Activated naive CD8-positive, alpha-beta T cell treated with anti-CD3 and anti-CD28 coated beads for 36 hours (primary cell): ENCODE data around the gene CBLC. TPM values are rescaled to one million over a fixed set of nuclear protein-coding genes. Genes with fewer than 3 reads are reported as not detected.

Source experiments
- DNase-seq: peaks from one replicate; pipeline ENCODE4 v3.0.0; 2021
- H3K27ac Mint-ChIP-seq: one replicate; pipeline ENCODE4 v1.8.0; 2022; ENCODE audit warnings: mild to moderate bottlenecking, moderate library complexity, mixed read lengths
- H3K27me3 Mint-ChIP-seq: one replicate; pipeline ENCODE4 v1.8.0; 2022; ENCODE audit warnings: mild to moderate bottlenecking, mixed read lengths
- H3K36me3 Mint-ChIP-seq: one replicate; pipeline ENCODE4 v1.8.0; 2021; ENCODE audit warnings: mild to moderate bottlenecking, mixed read lengths
- H3K4me1 Mint-ChIP-seq: one replicate; pipeline ENCODE4 v1.8.0; 2021; ENCODE audit warnings: mixed read lengths
- H3K4me3 Mint-ChIP-seq: one replicate; pipeline ENCODE4 v1.8.0; 2022; ENCODE audit warnings: mild to moderate bottlenecking, moderate library complexity, mixed read lengths
- H3K9me3 Mint-ChIP-seq: one replicate; pipeline ENCODE4 v1.8.0; 2022; ENCODE audit warnings: mixed read lengths
- total RNA-seq, 2 experiments: library from RNA; stranded (reverse); gene quantifications; one replicate each; pipeline ENCODE4 v1.2.3, GENCODE V29; 2021

CBLC gene
- total RNA-seq, 2 experiments from 2014 or later, result not detected

DNA sequence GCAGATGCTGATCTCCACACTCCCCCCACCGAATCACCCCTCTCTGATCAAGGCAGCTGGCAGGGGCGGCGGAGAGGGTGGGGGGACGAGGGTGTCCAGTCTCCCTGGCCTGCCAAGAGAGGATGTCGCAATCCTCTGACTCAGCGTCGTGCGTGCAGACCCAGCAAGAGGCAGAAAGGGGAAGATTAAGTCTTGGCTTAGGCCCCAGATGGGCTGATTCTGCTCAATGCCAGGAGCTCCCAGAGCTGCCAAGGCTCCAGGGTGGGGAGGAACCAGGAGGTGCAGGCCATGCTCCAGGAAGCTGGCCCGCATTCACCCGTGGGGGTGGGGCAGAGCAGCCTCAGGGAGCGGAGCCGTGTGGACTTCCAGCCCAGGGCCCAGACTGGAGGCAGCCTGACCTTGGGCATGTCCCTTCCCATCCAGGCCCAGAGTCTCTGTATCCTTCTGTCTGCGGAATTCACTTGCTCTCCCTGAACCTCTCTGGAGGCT is 35.8 kb upstream of the CBLC start:
- H3K27me3 Mint-ChIP-seq, result no peaks in the 10 kb centered on the region
- no peak overlapping the region for H3K4me3 Mint-ChIP-seq
- no peaks in the 10 kb centered on the region for H3K9me3 Mint-ChIP-seq
- peaks cover 9% of the 10 kb centered on the region for H3K4me1 Mint-ChIP-seq
- DNase-seq, result no peak
- peak overlapping the region; percentile 16 for H3K27ac Mint-ChIP-seq
- no peaks in the 10 kb centered on the region for H3K36me3 Mint-ChIP-seq

DNA sequence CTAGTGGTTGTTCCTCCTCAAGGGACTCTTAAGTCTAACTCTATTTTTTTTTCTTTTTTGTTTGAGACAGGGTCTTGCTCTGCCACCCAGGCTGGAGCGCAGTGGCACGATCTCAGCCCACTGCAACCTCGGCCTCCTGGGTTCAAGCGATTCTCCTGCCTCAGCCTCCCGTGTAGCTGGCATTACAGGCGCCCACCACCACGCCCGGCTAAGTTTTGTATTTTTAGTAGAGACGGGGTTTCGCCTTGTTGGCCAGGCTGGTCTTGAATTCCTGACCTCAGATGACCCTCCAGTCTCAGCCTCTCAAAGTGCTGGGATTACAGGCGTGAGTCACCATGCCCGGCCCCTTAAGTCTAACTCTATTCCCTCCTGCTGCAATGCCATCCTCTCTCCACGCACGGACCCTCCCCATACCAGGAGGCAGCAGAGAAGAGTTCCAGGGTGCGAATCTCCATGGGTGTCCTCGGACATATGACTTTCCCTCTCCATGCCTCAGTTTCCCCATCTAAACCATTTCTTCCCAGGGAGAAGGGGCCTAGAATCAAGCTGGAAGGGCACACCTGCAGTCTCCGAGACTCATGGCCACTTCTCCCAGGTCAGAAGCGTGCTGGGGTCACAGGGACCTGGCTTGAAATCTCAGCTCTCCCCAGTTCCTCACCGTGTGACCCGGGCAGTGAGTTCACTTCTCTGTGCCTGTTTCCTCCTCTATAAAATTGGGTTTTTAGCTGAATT is 35.2 kb upstream of the CBLC start:
- Mint-ChIP-seq H3K27me3 (no peaks in the 10 kb centered on the region), H3K4me3 (no peak overlapping the region), H3K9me3 (no peaks in the 10 kb centered on the region), H3K36me3 (no peaks in the 10 kb centered on the region), H3K27ac (peak overlapping the region; percentile 16), H3K4me1 (peaks cover 13% of the 10 kb centered on the region)
- DNase-seq, result no peak

DNA sequence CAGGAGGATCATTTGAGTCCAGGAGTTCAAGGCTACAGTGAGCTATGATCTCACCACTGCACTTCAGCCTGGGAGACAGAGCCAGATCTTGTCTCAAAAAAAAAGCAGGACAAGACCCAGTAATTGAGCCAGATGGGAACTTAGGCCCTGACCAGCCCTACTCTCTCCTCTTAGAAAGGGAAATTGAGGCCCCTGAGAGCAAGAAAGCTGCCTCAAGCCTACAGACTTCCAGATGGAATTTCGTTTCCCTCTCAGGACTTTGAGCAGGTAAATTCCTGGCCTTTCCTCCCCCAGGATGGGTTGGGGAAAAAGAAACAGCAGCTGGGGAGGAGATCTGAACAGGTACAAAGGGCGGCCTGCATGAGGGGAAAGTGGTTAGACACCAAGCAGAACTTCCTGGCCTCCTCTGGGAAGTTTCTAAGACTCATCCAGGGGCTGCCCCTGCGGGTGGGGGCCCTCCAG is 32.8 kb upstream of the CBLC start:
- Mint-ChIP-seq H3K36me3 (peaks cover 7% of the 10 kb centered on the region), H3K4me3 (no peak overlapping the region), H3K4me1 (peaks cover 25% of the 10 kb centered on the region), H3K27ac (no peak overlapping the region), H3K9me3 (no peaks in the 10 kb centered on the region), H3K27me3 (no peaks in the 10 kb centered on the region)
- no peak for DNase-seq

DNA sequence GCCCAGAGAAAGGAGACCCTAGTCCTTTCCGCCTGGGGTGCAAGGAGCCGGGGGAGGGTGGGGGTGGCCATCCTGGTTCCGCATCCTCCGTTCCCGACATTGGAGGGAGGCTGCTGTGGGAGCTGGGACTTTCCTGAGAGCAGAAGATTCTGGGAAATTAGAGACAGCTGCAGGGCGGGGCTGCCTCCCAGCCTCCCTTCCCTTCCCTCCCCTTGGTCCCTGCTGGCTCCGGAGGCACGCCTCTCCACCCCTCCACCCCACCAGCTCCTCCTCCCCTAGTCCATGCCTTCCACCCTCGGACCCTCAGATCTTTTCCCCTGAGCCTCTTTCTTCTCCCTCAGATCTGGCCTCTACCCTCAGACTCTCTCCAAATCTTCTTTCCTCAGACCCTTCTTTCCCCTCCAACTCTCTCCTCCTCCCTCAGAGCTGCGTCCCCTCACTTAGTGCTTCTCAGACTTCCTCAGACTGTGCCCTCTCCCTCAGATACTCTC is 32.3 kb upstream of the CBLC start:
- no peak for DNase-seq
- Mint-ChIP-seq H3K27me3 (no peaks in the 10 kb centered on the region), H3K4me3 (no peak overlapping the region), H3K27ac (no peak overlapping the region), H3K4me1 (peaks cover 28% of the 10 kb centered on the region), H3K36me3 (peaks cover 10% of the 10 kb centered on the region), H3K9me3 (no peaks in the 10 kb centered on the region)

GRCh38 chr19:44745887-44746600 is 31.6 kb upstream of the CBLC start:
- Mint-ChIP-seq H3K36me3 (peaks cover 14% of the 10 kb centered on the region), H3K27me3 (no peaks in the 10 kb centered on the region), H3K27ac (peak overlapping the region; percentile 8), H3K9me3 (no peaks in the 10 kb centered on the region), H3K4me1 (peaks cover 35% of the 10 kb centered on the region), H3K4me3 (no peak overlapping the region)
- DNase-seq, result no peak

GRCh38 chr19:44746616-44746945 is 31.1 kb upstream of the CBLC start:
- no peak for DNase-seq
- no peaks in the 10 kb centered on the region for H3K27me3 Mint-ChIP-seq

GRCh38 chr19:44746946-44747738 is 30.5 kb upstream of the CBLC start:
- Mint-ChIP-seq H3K9me3 (no peaks in the 10 kb centered on the region), H3K27me3 (no peaks in the 10 kb centered on the region), H3K36me3 (peaks cover 21% of the 10 kb centered on the region), H3K4me3 (peak overlapping the region; percentile 85), H3K4me1 (peaks cover 45% of the 10 kb centered on the region), H3K27ac (peak overlapping the region; percentile 86)
- DNase-seq, result peak; percentile 92

More at GRCh38 chr19:44746616-44746945, 31.1 kb upstream of the CBLC start:
- Mint-ChIP-seq H3K9me3 (no peaks in the 10 kb centered on the region), H3K27ac (peak overlapping the region; percentile 8), H3K4me3 (no peak overlapping the region), H3K4me1 (peaks cover 39% of the 10 kb centered on the region), H3K36me3 (peaks cover 16% of the 10 kb centered on the region)

DNA sequence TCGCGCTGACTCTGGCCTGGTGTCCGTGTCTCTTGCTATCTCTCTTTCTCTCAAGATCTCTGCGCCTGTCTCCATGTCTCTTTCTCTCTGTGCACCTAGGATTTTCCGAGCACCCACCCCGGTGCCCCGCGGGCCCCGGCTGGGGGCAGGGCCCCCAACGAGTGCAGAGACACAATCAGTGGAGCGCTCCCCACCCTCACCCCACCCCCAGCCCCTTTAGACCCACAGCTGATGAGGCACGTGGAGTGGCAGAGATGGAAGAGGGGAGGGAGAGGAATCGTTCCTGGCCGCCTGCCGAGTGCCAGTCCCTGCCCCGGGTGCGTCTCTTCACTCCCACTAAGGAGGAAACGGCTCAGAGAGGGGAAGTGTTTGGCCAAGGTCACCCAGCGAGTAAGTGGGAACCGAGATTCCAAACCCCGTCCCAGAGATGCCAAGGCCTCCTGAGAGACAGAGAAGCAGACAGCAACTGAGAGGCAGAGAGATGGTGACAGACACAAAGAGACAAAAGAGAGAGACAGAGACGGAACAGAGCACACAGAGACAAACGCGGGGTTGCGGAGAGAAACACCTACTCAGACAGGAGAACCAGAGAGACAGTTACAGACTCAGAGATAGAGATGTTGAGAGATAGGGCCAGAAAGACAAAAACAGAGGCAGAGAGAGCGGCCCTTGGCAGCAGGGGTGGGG is 29.8 kb upstream of the CBLC start:
- DNase-seq, result no peak
- Mint-ChIP-seq H3K27me3 (no peaks in the 10 kb centered on the region), H3K36me3 (peaks cover 27% of the 10 kb centered on the region), H3K4me3 (peak overlapping the region; percentile 85), H3K4me1 (peaks cover 52% of the 10 kb centered on the region), H3K27ac (peak overlapping the region; percentile 86), H3K9me3 (no peaks in the 10 kb centered on the region)

- H3K9me3 Mint-ChIP-seq, result no peaks in the 10 kb centered on the region
- peaks cover 3% of the 10 kb centered on the region for H3K27me3 Mint-ChIP-seq
- H3K4me3 Mint-ChIP-seq, result peak within 1 kb of the TSS; percentile 86
- H3K4me1 Mint-ChIP-seq, result peaks cover 57% of the 10 kb centered on the region
- peak within 1 kb of the TSS; percentile 86 for H3K27ac Mint-ChIP-seq
- H3K36me3 Mint-ChIP-seq, result peaks cover 27% of the 10 kb centered on the region
- peak; percentile 77 for DNase-seq
Observed at GRCh38 chr19:44748426-44749254, 29.1 kb upstream of the CBLC start, which contains the start of gene BCL3. BCL3 (plus strand) TSS chr19:44748708; CDS start chr19:44748791, 83 bp downstream.

- Mint-ChIP-seq H3K4me3 (peak overlapping the region; percentile 86), H3K36me3 (peaks cover 29% of the 10 kb centered on the region), H3K4me1 (peaks cover 62% of the 10 kb centered on the region), H3K27me3 (peaks cover 3% of the 10 kb centered on the region), H3K27ac (peak overlapping the region; percentile 81), H3K9me3 (no peaks in the 10 kb centered on the region)
- DNase-seq, result no peak
Observed at GRCh38 chr19:44749292-44749691, 28.4 kb upstream of the CBLC start.

GRCh38 chr19:44749994-44750393 is 27.7 kb upstream of the CBLC start:
- Mint-ChIP-seq H3K36me3 (peaks cover 29% of the 10 kb centered on the region), H3K9me3 (no peaks in the 10 kb centered on the region), H3K4me3 (peak overlapping the region; percentile 86), H3K27me3 (peaks cover 3% of the 10 kb centered on the region), H3K4me1 (peaks cover 68% of the 10 kb centered on the region), H3K27ac (no peak overlapping the region)
- no peak for DNase-seq

- DNase-seq, result no peak
- Mint-ChIP-seq H3K27ac (peak overlapping the region; percentile 97), H3K4me1 (peaks cover 62% of the 10 kb centered on the region), H3K9me3 (no peaks in the 10 kb centered on the region), H3K4me3 (peak overlapping the region; percentile 92), H3K27me3 (peaks cover 3% of the 10 kb centered on the region), H3K36me3 (peaks cover 33% of the 10 kb centered on the region)
Observed at GRCh38 chr19:44752123-44752815, 25.4 kb upstream of the CBLC start.
